Measurements from ENCODE around the gene RTP1.

DNA sequence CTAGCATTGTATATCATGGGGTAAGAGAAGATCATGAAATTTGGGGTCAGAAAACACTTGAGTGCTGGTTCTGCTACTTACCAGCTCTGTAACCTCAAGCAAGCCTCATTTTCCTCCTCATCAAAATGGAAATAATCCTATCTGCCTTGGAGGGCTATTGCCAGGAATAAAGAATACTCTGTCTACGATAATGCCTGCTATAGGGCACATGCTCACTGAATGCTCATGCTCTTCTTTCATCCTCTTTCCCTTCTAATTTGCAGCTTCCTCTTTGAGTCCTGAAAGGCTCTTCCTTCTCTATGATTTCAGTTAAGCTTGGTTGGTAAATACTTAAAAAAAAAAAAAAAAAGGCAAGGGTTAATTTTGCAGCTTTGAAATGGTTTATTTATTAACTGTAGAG is 12.8 kb downstream of the RTP1 start:
- TF ChIP-seq EZH2phosphoT487 (IDR thresholded peaks at IDR 0.05; ENCODE audit: borderline replicate concordance), result no peak
- TF ChIP-seq, protein P1, sequence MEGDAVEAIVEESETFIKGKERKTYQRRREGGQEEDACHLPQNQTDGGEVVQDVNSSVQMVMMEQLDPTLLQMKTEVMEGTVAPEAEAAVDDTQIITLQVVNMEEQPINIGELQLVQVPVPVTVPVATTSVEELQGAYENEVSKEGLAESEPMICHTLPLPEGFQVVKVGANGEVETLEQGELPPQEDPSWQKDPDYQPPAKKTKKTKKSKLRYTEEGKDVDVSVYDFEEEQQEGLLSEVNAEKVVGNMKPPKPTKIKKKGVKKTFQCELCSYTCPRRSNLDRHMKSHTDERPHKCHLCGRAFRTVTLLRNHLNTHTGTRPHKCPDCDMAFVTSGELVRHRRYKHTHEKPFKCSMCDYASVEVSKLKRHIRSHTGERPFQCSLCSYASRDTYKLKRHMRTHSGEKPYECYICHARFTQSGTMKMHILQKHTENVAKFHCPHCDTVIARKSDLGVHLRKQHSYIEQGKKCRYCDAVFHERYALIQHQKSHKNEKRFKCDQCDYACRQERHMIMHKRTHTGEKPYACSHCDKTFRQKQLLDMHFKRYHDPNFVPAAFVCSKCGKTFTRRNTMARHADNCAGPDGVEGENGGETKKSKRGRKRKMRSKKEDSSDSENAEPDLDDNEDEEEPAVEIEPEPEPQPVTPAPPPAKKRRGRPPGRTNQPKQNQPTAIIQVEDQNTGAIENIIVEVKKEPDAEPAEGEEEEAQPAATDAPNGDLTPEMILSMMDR (conservative IDR thresholded peaks at IDR 0.05; ENCODE audit: low read length), result no peak
